AG10803 (cell line): ENCODE measurements around the gene ADAMTS10.
"Not testable (repeated sequence)": the region's sequence is repeated elsewhere in the genome, so short reads cannot be mapped to it uniquely, and the experiment has no call there.

Source experiments
- DNase-seq: peaks from one replicate; pipeline ENCODE4 v3.0.0; 2010; ENCODE audit warnings: low read depth
- H3K4me3 ChIP-seq: 2 replicates; pipeline ENCODE4 v1.5.1; 2011; ENCODE audit warnings: mild to moderate bottlenecking, low read length, control low read depth
- CTCF ChIP-seq: conservative IDR thresholded peaks from 2 replicates; pipeline ENCODE4 v1.5.1; 2011; ENCODE audit warnings: mild to moderate bottlenecking, low read length, control low read depth, inconsistent platforms

ADAMTS10 gene

DNA sequence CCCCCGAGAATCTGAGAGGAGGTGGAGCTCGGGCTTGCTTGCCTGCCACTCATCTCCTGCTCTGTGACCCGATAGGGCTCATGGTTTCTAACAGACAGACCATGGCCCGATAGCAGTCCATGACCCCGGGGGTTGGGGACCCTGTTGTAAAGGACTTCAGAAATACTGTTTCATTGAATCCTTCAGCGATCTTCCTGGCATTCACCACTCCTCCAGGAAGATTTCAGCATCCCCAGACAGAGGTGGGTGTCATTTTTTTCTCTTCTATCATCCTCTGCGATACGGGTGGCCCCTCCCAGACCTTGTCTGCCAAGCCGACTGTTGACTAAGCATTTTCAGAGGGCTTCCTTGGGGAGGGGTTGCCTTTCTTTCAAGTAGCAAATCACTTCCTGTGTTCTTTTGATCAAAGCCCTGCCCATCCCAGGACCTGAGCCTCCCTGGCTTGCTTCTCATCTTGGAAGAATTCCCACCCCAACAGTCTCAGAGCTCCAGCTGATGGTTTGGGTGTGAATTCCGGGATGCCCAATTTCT is 35.0 kb downstream of the ADAMTS10 start:
- no peak for TF ChIP-seq CTCF
- H3K4me3 ChIP-seq: no peak overlapping the region
- DNase-seq: peak; percentile 39

DNA sequence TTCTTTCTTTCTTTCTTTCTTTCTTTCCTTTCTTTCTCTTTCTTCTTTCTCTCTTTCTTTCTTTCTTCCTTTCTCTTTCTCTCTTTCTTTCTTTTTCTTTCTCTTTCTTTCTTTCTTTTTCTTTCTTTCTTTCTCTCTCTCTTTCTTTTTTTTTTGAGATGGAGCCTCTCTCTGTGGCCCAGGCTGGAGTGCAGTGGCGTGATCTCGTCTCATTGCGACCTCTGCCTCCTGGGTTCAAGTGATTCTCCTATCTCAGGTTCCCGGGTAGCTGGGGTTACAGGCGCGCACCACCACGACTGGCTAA is 35.9 kb downstream of the ADAMTS10 start:
- DNase-seq, H3K4me3 ChIP-seq: not testable (repeated sequence)

GRCh38 chr19:8573316-8573715 is 37.2 kb downstream of the ADAMTS10 start:
- DNase-seq: no peak
- no peak overlapping the region for H3K4me3 ChIP-seq
- no peak for TF ChIP-seq CTCF

DNA sequence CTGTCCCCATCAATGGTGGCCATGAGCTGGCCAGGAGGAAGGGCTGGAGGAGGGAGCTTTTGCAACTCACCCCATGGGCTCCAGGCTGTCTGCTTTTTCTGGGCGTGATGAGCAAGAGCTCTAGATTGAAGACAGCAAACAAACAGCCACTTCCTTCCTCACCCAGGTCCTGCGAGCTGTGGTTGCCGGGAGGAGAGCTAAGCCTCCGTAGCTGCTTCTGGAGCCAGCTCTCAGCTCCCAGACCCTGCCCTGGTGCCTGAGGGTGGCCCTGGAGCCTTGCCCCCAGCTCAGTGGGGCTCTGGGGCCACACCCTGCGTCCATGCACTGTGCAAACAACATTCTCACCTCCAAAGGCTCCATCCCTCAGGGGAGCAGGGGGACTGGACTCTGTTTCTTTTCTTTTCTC is 39.5 kb downstream of the ADAMTS10 start:
- TF ChIP-seq CTCF: no peak
- no peak overlapping the region for H3K4me3 ChIP-seq
- peak; percentile 66 for DNase-seq

GRCh38 chr19:8569066-8569771 is 41.3 kb downstream of the ADAMTS10 start:
- DNase-seq: peak; percentile 97
- H3K4me3 ChIP-seq: no peak overlapping the region
- TF ChIP-seq CTCF: peak; percentile 23; the same call in 1 of the 2 replicates

- no peak for TF ChIP-seq CTCF
- no peak for DNase-seq
- H3K4me3 ChIP-seq: no peak overlapping the region
Measured at GRCh38 chr19:8567522-8568172, 42.9 kb downstream of the ADAMTS10 start.

DNA sequence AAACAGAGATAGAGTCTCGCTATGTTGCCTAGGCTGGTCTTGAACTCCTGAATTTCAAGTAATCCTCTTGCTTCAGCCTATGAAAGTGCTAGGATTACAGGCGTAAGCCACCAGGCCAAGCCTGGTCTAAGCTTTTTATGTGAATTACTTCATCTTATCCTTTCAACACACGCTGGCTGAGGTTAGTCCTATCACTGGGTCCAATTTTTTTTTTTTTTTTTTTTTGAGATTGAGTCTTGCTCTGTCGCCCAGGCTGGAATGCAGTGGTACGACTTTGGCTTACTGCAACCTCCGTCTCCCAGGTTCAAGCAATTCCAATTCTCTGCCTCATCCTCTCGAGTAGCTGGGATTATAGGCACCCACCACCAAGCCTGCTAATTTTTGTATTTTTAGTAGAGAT is 43.7 kb downstream of the ADAMTS10 start:
- peak; percentile 57 for DNase-seq
- no peak overlapping the region for H3K4me3 ChIP-seq
- TF ChIP-seq CTCF: no peak

DNA sequence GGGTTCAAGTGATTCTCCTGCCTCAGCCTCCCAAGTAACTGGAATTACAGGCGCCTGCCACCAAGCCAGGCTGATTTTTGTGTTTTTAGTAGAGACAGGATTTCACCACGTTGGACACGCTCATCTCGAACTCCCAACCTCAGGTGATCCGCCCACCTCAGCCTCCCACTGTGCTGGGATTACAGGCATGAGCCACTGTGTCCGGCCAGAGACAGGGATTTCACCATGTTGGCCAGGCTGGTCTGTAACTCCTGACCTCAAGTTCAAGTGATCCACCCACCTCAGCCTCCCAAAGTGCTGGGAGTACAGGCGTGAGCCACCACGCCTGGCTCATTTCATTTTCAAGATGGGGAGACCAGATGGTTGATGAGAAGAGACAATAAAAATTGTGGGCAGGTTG is 45.6 kb downstream of the ADAMTS10 start:
- H3K4me3 ChIP-seq, DNase-seq: not testable (repeated sequence)
